ENCODE results near the gene MRPL21. TPM values are rescaled to one million over a fixed set of nuclear protein-coding genes. Genes with fewer than 3 reads are reported as not detected.
A peak's percentile ranks its signal among the peaks of the same experiment; 100 is the strongest.

MRPL21 gene
- total and polyA plus RNA-seq, 2 of the 8 experiments (the other 6 are each of a cell fraction or from before 2014, with no cell fraction given) = 102 to 107 TPM

DNA sequence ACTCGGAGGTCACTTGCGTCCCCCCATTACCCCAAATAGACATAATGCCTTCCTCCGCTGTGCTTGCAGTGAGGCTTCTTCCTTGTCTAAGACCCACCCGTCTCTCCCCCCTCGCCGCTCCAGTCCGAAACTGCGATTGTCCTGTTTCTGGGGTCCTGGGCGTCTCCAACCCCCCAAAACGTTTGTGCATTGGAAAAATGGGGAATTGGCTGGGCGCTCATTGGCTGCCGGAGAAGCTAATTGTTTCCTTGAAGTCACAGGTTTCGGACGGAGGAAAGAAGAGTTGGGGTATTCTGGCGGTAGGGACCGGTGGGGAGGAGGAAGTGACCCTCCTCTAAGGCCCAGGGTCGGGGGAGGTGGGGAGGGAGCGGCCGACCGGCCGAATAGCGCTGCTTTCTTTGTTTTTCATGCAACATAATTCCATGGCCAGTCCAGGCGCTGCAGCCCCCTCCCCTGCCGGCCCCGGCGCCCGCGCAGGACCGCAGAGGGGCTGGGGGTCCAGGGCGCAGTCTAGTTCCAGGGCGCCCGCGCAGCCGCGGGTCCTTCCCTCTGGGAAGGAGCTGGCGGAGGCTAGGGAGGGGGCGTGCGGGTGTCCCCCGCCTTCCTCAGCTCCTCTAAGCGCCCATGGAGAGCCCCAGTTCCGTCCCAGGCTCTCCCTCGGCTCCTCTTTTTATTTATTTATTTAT is 49.2 kb downstream of the MRPL21 start:
- 11% methylated on average over 42 of the region's 42 CpGs; no CpG with 5 or more reads in 1 of the 2 experiments for WGBS, 2 experiments (ENCODE audit: extremely low coverage in 1 of 2, insufficient coverage in 1 of 2, insufficient read length in 1 of 2, insufficient replicate concordance in 2 of 2, low coverage in 1 of 2, low lambda C conversion rate in 2 of 2, missing lambda C conversion rate in 1 of 2)
- TF ChIP-seq, protein P1, sequence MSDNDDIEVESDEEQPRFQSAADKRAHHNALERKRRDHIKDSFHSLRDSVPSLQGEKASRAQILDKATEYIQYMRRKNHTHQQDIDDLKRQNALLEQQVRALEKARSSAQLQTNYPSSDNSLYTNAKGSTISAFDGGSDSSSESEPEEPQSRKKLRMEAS (IDR thresholded peaks at IDR 0.05) = no peak
- no peak for TF ChIP-seq GTF2F1 (IDR thresholded peaks at IDR 0.05; ENCODE audit: borderline replicate concordance, low read depth, low read length)
- TF ChIP-seq, protein P2, sequence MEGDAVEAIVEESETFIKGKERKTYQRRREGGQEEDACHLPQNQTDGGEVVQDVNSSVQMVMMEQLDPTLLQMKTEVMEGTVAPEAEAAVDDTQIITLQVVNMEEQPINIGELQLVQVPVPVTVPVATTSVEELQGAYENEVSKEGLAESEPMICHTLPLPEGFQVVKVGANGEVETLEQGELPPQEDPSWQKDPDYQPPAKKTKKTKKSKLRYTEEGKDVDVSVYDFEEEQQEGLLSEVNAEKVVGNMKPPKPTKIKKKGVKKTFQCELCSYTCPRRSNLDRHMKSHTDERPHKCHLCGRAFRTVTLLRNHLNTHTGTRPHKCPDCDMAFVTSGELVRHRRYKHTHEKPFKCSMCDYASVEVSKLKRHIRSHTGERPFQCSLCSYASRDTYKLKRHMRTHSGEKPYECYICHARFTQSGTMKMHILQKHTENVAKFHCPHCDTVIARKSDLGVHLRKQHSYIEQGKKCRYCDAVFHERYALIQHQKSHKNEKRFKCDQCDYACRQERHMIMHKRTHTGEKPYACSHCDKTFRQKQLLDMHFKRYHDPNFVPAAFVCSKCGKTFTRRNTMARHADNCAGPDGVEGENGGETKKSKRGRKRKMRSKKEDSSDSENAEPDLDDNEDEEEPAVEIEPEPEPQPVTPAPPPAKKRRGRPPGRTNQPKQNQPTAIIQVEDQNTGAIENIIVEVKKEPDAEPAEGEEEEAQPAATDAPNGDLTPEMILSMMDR (IDR thresholded peaks at IDR 0.05; ENCODE audit: control extremely low read depth in 1 of 3, insufficient read depth in 1 of 3, low read depth in 1 of 3, low read length in 3 of 3) = no peak
- TF ChIP-seq KDM4A (IDR thresholded peaks at IDR 0.05; ENCODE audit: low read depth, low read length, severe bottlenecking) = peak; percentile 80
- TF ChIP-seq PHF8 (conservative IDR thresholded peaks at IDR 0.05; ENCODE audit: low read depth, low read length) = 0 out of 2 replicates have a peak, but pooled peaks have one; percentile 31
- TF ChIP-seq TAF1 (IDR thresholded peaks at IDR 0.05; ENCODE audit: low read depth, low read length) = no peak
- peak; percentile 61 for TF ChIP-seq EZH2 (IDR thresholded peaks at IDR 0.05; ENCODE audit: low read depth, low read length, severe bottlenecking)
- TF ChIP-seq SUZ12 (IDR thresholded peaks at IDR 0.05; ENCODE audit: low read length) = peak; percentile 25; the same call in 1 of the 2 replicates

More for the DNA sequence above, 49.2 kb downstream of the MRPL21 start:
- H3K23me2 ChIP-seq (ENCODE audit: low read depth, low read length) = peaks cover 11% of the 10 kb centered on the region; the same call in 1 of the 2 replicates
- POLR2A ChIA-PET (ENCODE audit: partially characterized antibody) = interaction anchor here (0.6 to 3.2 kb wide), 6 partner anchors 10 to 732 kb away, joined by 3 to 10 read pairs (median 3); partner anchors contain the start of gene CPT1A
- H4K8ac ChIP-seq (ENCODE audit: extremely low read depth, insufficient read depth, low read length) = no peak overlapping the region
- H2AK5ac ChIP-seq (ENCODE audit: low read depth, low read length) = no peak overlapping the region
- H3K79me1 ChIP-seq (ENCODE audit: low read depth, low read length) = no peaks in the 10 kb centered on the region
- no peak overlapping the region for H3K23ac ChIP-seq (ENCODE audit: insufficient read length)
- H2BK12ac ChIP-seq (ENCODE audit: low read depth, low read length) = no peak overlapping the region
- peaks cover 5 to 27% (median 14%) of the 10 kb centered on the region in 4 experiments; a peak in 6 of 7 replicates for H3K27me3 ChIP-seq (replicated peaks in 1 of 4; ENCODE audit: control insufficient read depth in 3 of 4, extremely low read depth in 1 of 4, insufficient read depth in 3 of 4, low read length in 3 of 4)
- no peak overlapping the region for H3K9ac ChIP-seq (replicated peaks in 1 of 4; ENCODE audit: extremely low read depth in 1 of 4, low read depth in 3 of 4, low read length in 3 of 4)
- no peaks in the 10 kb centered on the region for H4K20me1 ChIP-seq (replicated peaks in 1 of 2; ENCODE audit: control insufficient read depth in 1 of 2, insufficient read depth in 2 of 2, low read length in 2 of 2)
- H3K27ac ChIP-seq (ENCODE audit: low read depth, low read length) = no peak overlapping the region
- H2BK20ac ChIP-seq (ENCODE audit: low read length) = 0 out of 2 replicates have a peak overlapping the region, but pooled peaks have one; percentile 48
- peak overlapping the region; percentile 36; the same call in 1 of the 2 replicates for H2BK15ac ChIP-seq (ENCODE audit: low read length)
- H2AFZ ChIP-seq (ENCODE audit: low read length) = peak overlapping the region; percentile 60; the same call in 1 of the 2 replicates
- DNase-seq (ENCODE audit: low read depth in 1 of 2, low spot score in 2 of 2) (peak in 1 of 2 experiments; percentile 60), FAIRE-seq (no peak)
- H3K4me1 ChIP-seq (replicated peaks in 1 of 4; ENCODE audit: control insufficient read depth in 3 of 4, insufficient read depth in 4 of 4, low read length in 3 of 4) = peaks cover 0 to 6% (median 1%) of the 10 kb centered on the region in 4 experiments; a peak in 3 of 7 replicates
- H4K91ac ChIP-seq (replicated peaks; ENCODE audit: insufficient read length, low read length) = peak overlapping the region; percentile 22
- no peak overlapping the region for H3K56ac ChIP-seq (replicated peaks; ENCODE audit: insufficient read length, low read depth, low read length)
- CTCF ChIA-PET (ENCODE audit: partially characterized antibody) = interaction anchor here (0.7 to 2.3 kb wide), 2 partner anchors 11 to 1203 kb away, joined by 3 to 11 read pairs; no protein-coding TSS in a partner anchor
- H2BK5ac ChIP-seq (ENCODE audit: low read depth, low read length) = no peak overlapping the region
- no peaks in the 10 kb centered on the region for H3K79me2 ChIP-seq (ENCODE audit: control insufficient read depth in 1 of 2, insufficient read depth in 2 of 2, low read length in 2 of 2)
- no peaks in the 10 kb centered on the region for H3K36me3 ChIP-seq (ENCODE audit: control insufficient read depth in 2 of 4, insufficient read depth in 4 of 4, low read length in 3 of 4)
- peak overlapping the region; percentile 59 to 84 (median 70) for H3K4me3 ChIP-seq (ENCODE audit: extremely low read depth in 1 of 4, insufficient read depth in 2 of 4, low read depth in 3 of 4, low read length in 4 of 4)
- H2BK120ac ChIP-seq (replicated peaks; ENCODE audit: low read depth, low read length) = no peak overlapping the region
- H3K9me3 ChIP-seq (ENCODE audit: insufficient read depth in 2 of 2, low read depth in 1 of 2, low read length in 1 of 2) = no peaks in the 10 kb centered on the region
- H3K4ac ChIP-seq (replicated peaks; ENCODE audit: insufficient read length, low read depth, low read length) = no peak overlapping the region
- peak overlapping the region; percentile 78 to 81 for H3K4me2 ChIP-seq (ENCODE audit: insufficient read depth in 1 of 2, low read depth in 2 of 2, low read length in 2 of 2)
- H4K5ac ChIP-seq (ENCODE audit: insufficient read length, low read depth, low read length) = no peak overlapping the region
- no peak overlapping the region for H3K14ac ChIP-seq (ENCODE audit: insufficient read length)
- H3K18ac ChIP-seq (ENCODE audit: extremely low read depth, low read length) = no peak overlapping the region; the same call in none of the 2 replicates
